LNCaP clone FGC (cell line): ENCODE measurements around the gene DYNLRB2.

Experiments
- DNase-seq: peaks from one replicate; pipeline ENCODE4 v3.0.0-alpha.2; 2011; ENCODE audit warnings: low read depth
- H3K4me3 ChIP-seq: 2 replicates; pipeline ENCODE4 v1.5.1; 2011; ENCODE audit warnings: mild to moderate bottlenecking, low read depth, low read length, control low read depth
- TF ChIP-seq, protein P1 (sequence below): IDR thresholded peaks from 2 replicates; pipeline ENCODE4 v1.5.1; 2012; ENCODE audit warnings: mild to moderate bottlenecking; ENCODE audit not compliant: control insufficient read depth, insufficient read depth; ENCODE audit errors: extremely low read depth

The DYNLRB2 gene

DNA sequence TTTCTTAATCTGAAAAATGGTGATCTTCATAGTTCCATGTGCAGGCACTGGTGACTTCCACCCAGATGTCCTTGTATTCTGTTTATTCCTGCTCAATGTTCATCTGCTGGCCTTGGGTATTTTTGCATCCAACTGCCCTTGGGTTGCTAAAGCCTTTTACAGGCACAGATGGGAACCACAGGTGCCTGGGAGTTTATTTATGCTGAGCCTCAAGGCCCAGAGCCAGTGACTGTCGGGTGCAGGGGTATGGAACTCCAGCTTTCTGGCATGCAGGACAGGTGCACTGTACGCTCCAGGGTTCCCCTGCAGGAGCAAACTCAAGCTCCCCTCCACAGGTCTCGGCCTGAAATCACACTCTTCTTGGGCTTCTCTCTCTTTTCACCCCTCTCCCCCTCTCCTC lies 22.3 kb downstream of the DYNLRB2 start:
- TF ChIP-seq, protein P1, sequence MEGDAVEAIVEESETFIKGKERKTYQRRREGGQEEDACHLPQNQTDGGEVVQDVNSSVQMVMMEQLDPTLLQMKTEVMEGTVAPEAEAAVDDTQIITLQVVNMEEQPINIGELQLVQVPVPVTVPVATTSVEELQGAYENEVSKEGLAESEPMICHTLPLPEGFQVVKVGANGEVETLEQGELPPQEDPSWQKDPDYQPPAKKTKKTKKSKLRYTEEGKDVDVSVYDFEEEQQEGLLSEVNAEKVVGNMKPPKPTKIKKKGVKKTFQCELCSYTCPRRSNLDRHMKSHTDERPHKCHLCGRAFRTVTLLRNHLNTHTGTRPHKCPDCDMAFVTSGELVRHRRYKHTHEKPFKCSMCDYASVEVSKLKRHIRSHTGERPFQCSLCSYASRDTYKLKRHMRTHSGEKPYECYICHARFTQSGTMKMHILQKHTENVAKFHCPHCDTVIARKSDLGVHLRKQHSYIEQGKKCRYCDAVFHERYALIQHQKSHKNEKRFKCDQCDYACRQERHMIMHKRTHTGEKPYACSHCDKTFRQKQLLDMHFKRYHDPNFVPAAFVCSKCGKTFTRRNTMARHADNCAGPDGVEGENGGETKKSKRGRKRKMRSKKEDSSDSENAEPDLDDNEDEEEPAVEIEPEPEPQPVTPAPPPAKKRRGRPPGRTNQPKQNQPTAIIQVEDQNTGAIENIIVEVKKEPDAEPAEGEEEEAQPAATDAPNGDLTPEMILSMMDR: no peak
- no peak for DNase-seq
- H3K4me3 ChIP-seq: no peak overlapping the region

GRCh38 chr16:80564394-80564793 lies 23.6 kb downstream of the DYNLRB2 start:
- no peak for DNase-seq
- H3K4me3 ChIP-seq: no peak overlapping the region
- TF ChIP-seq, protein P1: no peak

- DNase-seq: no peak
- TF ChIP-seq, protein P1: no peak
- no peak overlapping the region for H3K4me3 ChIP-seq
Observed at GRCh38 chr16:80569440-80570105, 28.8 kb downstream of the DYNLRB2 start.

GRCh38 chr16:80570106-80570478 lies 29.3 kb downstream of the DYNLRB2 start:
- TF ChIP-seq, protein P1: no peak
- no peak overlapping the region for H3K4me3 ChIP-seq
- DNase-seq: no peak

- no peak overlapping the region for H3K4me3 ChIP-seq
- TF ChIP-seq, protein P1: no peak
- no peak for DNase-seq
Observed at GRCh38 chr16:80573700-80574120, 32.9 kb downstream of the DYNLRB2 start.

GRCh38 chr16:80576343-80576912 lies 35.6 kb downstream of the DYNLRB2 start:
- TF ChIP-seq, protein P1: no peak
- no peak for DNase-seq
- no peak overlapping the region for H3K4me3 ChIP-seq
